ENCODE data around the gene EGFLAM.

Gene EGFLAM

DNA sequence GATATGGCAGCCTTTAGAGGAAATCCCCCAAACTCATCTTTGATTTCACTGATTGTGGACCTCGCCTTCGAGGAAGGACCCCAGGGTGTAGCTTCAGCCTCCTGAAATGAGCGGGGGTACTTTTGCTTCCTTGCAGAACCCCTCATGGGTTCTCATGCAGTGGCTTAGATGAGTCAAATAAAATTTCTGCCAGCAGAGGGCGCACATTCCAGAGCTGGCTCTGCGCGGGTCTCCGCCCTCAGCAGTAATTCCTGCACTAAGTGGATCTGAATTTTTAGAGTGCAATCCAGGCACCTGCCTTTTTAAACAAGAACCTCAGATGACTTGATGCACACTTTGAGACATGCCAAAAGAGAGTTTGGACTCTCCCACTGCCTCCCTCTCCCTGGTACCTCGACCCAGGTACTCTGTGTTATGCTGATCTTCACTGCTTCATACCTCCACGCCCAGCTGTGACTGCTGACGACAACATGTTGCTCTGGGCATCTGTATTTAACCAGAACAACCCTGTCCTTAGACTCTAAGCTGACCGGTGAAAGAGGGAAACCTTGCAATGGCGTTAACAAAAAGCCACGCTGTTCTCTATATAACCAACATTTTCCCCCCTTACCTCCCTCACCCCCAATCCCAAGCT, 7.3 kb downstream of the EGFLAM start:
- peak in 1 of 2 experiments; percentile 55 for DNase-seq (ENCODE audit: low read depth in 2 of 2)

- DNase-seq (ENCODE audit: low read depth in 2 of 2) = no peak
Measured at GRCh38 chr5:38267372-38267771, 9.0 kb downstream of the EGFLAM start.

DNA sequence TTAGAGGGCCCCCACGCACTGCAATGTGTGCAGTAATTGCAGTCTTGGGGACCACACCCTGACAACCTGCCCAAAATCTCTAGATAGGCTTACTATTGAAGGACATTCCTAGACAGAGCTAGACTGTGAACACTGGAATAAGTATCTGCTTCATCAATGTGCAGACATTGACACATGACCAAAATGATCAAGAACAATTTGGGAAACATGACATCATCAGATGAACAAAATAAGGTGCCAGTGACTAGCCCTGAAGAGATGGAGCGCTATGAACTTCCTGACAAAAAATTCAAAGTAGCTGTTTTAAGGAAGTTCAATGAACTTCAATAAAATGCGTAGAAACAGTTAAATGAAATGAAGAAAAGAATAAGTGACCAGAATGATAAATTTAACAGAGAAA, 15.3 kb downstream of the EGFLAM start:
- DNase-seq (ENCODE audit: low read depth in 2 of 2) = no peak

- no peak for DNase-seq (ENCODE audit: low read depth in 2 of 2)
Measured at GRCh38 chr5:38274370-38274769, 16.0 kb downstream of the EGFLAM start.

DNA sequence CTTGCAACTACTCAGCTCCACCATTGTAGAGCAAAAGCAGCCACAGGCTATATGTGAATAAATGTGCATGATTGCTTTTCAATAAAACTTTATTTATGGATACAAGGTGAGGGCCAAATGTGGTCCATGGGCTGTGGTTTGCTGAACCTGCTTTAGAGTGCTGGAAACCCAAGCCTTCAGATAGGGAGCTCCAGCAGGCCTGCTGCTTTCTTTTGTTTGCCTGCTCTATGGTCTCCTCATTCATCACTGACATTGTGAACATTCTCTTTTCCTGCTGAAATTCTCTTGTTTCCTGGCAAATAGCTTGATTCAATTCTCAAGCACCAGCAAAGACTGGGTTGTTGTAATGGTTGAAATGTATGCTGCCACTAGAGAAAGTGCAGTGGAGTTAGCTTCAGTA, 26.0 kb downstream of the EGFLAM start:
- DNase-seq (ENCODE audit: low read depth in 2 of 2) = no peak

DNA sequence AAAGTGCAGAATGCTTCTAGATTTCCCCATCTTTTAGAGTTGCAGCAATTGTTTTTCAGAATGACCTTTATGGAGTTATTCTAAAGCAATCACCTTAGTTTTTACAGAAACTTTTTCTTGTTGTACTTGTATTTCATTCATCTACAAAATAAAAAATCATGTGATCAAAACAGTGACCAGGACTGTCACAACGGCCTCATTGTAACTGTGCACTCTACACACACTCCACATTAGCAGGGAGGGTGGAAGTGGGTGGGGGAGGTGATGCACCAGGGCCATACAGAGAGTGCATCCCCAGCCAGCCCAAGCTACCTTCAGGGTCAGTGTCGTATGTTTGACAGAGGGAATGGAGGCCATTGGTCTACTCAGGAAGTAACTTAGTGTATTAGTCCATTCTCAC, 26.9 kb downstream of the EGFLAM start:
- no peak for DNase-seq (ENCODE audit: low read depth in 2 of 2)

DNA sequence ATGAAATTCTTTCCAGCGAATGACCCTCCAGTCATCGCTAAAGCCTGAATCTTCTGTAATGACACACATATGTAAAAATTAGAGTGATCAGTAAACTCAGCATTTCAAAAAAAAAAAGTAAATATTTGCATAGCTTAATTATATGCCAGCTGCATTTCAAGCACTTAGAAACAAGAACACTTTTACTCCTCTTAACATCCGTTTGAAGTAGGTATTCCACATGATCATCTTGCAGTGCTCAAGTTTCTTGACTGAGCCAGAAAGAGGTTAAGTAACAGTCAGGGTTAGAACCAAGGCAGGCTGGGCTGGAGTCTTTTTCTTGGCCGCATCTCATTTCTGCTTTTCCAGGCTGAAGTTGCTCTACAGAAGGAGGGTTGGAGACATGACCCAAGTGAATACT, 27.6 kb downstream of the EGFLAM start:
- no peak for DNase-seq (ENCODE audit: low read depth in 2 of 2)

DNA sequence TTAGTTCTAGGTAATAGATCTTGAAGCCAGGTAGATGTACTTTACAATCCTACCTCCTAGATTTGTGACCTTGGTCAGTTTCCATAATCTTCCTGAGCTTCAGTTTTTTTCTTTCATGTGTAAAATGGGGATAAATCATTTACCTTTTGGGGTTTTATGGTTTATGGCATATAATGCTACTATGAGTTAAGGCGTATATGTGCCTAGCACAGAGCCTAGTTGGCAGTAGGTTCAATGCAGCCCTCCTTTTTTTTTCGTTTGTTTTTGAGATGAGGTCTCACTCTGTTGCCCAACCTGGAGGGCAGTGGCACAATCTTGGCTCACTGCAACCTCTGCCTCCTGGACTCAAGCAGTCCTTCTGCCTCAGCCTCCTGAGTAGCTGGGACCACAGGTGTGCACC, 28.8 kb downstream of the EGFLAM start:
- DNase-seq (ENCODE audit: low read depth in 2 of 2) = no peak

- DNase-seq (ENCODE audit: low read depth in 2 of 2) = no peak
Measured at GRCh38 chr5:38289457-38289856, 31.1 kb downstream of the EGFLAM start.

GRCh38 chr5:38290028-38290653, 31.8 kb downstream of the EGFLAM start:
- no peak for DNase-seq (ENCODE audit: low read depth in 2 of 2)

DNA sequence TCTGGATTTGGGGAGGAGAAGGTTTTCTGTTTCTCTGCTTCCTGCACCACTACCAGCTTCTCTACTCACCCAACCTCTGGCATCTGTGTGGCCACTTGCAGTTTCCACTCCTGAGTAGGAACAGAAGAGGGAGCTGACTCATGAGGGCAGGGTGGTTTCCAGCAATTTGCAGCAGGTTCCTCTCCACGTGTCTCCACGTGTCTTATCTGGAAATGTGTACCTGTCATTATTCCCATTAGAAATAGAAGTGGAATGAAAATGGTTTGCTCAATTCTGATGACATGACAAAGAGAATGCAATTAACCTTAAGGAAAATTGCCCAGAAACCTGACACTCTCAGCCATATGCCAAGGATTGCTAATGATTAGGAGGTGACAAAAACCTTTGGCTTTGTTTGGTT, 33.0 kb downstream of the EGFLAM start:
- DNase-seq (ENCODE audit: low read depth in 2 of 2) = no peak

- no peak for DNase-seq (ENCODE audit: low read depth in 2 of 2)
Measured at GRCh38 chr5:38292228-38292627, 33.9 kb downstream of the EGFLAM start.

- no peak for DNase-seq (ENCODE audit: low read depth in 2 of 2)
Measured at GRCh38 chr5:38295751-38296150, 37.4 kb downstream of the EGFLAM start.

- no peak for DNase-seq (ENCODE audit: low read depth in 2 of 2)
Measured at GRCh38 chr5:38297830-38298608, 39.7 kb downstream of the EGFLAM start.

DNA sequence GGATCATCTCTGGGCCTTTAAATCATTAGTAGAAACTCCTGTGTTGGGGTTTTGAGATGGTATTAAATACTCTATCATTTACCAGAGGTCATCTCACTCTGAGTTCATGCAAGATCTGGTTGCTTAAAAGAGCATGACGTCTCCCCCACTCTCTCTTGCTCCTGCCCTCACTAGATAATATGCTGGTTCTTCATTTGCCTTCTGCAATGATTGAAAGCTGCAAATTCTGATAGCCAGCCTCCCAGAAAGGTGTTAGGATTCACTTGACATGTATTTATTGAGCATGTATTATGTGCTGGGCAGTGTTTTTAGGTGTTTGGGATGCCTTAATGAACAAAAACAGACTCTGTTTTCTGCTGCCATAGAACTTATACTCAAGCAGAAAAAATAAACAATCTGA, 41.2 kb downstream of the EGFLAM start:
- no peak for DNase-seq (ENCODE audit: low read depth in 2 of 2)

GRCh38 chr5:38305148-38305547, 46.8 kb downstream of the EGFLAM start:
- DNase-seq (ENCODE audit: low read depth in 2 of 2) = no peak

DNA sequence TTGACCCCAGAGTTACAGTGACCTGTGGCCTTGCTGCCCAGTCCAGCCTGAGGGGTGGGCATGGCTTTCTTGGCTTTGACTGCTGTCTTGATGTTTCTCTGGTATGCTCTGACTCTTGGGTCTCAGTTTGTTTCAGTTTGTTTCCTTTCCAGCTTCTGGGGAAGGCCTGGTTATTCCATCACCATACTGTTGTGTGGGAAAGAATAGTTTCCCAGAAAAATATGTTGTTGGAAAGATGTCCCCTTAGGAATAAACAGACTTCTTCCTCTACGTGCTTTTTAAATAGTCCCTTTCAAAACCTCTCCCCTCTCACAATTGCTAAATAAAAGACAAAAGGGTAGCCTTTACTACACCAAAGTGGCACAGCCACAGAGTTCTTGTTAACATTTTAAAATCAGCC, 49.5 kb downstream of the EGFLAM start:
- no peak for DNase-seq (ENCODE audit: low read depth in 2 of 2)

- DNase-seq (ENCODE audit: low read depth in 2 of 2) = no peak
Measured at GRCh38 chr5:38316544-38317224, 58.3 kb downstream of the EGFLAM start.

DNA sequence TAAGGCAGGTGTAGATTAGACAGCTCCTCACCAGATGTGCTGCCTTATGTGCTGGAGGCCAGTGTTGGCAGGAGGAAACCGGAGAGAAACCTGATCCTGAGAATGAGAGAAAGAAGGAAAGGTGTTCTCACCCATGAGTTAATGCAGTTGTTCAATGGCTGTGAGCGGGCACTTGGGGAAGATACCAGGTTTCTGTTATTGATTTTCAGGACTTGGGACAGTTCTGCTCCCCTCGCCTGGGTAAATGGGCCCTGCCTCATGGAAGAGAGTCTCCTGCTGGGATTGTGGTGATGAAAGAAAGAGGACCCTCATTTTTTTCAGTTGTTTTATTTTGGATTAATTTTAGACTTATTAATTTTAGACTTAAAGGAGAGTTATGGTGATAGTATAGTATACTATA, 59.5 kb downstream of the EGFLAM start:
- DNase-seq (ENCODE audit: low read depth in 2 of 2) = no peak

DNA sequence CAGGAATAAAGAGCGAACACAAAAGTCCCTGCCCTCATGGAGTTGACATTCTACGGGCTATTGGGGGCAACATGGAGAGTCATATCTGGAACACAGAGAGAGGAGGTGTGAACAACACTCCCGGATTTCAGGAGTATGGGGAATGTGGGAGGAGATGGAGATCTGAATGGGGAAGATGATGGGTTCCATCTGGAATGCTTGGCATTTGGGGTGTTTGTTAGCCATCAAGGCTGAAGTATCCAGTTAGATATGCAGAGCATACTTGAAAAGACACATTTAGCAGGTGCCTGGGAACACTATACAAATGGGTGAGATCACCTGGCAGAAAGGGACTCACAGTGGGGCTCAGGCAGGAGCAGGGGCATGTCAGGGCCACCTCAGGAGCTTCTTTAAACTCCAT, 61.1 kb downstream of the EGFLAM start:
- DNase-seq (ENCODE audit: low read depth in 2 of 2) = no peak

- no peak for DNase-seq (ENCODE audit: low read depth in 2 of 2)
Measured at GRCh38 chr5:38321978-38322377, 63.6 kb downstream of the EGFLAM start.

- no peak for DNase-seq (ENCODE audit: low read depth in 2 of 2)
Measured at GRCh38 chr5:38323645-38324295, 65.4 kb downstream of the EGFLAM start.

All from stimulated activated CD4-positive, alpha-beta T cell treated with anti-CD3 and anti-CD28 coated beads, Interleukin-12 subunit alpha, Interleukin-12 subunit beta, amount 100 ng/mL, for 24 hours (primary cell).